Body of pancreas (tissue), 4 donors: ENCODE data around the gene ACP7.

Experiments used
- CTCF ChIP-seq, 7 experiments: fragments of 450-650 bp in 4 of 7; fragments of 200-600 bp in 3 of 7; sonication (generic) in 3 of 7; IDR thresholded peaks; one replicate each; pipeline ENCODE4 v1.5.1; 2016 to 2019; ENCODE audit warnings: antibody characterized with exemption in 7 of 7
- POLR2A ChIP-seq, 3 donors: fragments of 450-650 bp; IDR thresholded peaks; one replicate each; pipeline ENCODE4 v1.6.1; 2016; ENCODE audit warnings: antibody characterized with exemption in 3 of 3, mild to moderate bottlenecking in 2 of 3

- no peak for TF ChIP-seq CTCF (IDR thresholded peaks at IDR 0.05)
- no peak for TF ChIP-seq POLR2A (IDR thresholded peaks at IDR 0.05)
Observed at GRCh38 chr19:39100500-39101166, 16.5 kb downstream of the ACP7 start.
